ENCODE data around the gene TAOK1. TPM values are rescaled to one million over a fixed set of nuclear protein-coding genes. Genes with fewer than 3 reads are reported as not detected.

Gene TAOK1
- total and polyA plus RNA-seq, 2 of the 13 experiments (the other 11 are each of a cell fraction or from before 2014, with no cell fraction given) = 14.1 to 23.0 TPM

DNA sequence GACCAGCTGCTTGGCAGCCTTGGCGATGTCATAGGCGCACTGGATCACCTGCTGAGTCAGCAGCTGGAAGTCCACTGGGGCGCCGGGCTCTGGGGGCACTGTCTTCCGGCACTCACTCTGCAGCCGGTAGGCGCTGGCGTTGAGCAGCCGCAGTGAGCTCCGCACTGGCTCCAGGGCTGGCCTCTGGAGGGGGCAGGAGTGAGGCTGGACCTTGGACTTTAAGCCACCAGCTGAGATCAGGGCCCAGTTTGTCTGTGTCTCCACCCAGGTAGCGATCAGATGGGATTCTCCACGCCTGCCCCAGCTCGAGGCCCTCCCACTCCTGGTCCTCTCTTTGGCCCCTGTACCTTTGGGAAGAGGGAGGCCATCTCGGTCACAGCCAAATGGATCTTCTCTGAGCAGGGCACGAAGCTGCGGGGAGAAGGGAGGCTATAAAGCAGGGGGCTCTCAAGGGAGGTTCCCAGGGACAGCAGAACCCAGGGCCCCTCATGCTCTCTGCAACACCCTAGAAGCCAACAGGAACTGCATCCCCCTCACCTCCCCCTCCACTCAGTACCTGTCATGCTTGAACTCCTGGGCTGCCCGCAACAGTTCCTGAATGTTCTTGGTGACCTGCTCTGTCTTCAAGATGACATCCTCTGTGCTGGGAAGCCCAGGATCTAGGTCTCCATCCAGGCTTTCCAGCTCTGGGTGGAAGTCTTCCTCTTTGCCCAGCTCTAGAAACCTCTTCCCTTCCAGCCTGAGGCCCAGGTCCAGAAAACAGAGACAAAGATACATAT is 184.8 kb downstream of the TAOK1 start (continued):
- TF ChIP-seq NFRKB (IDR thresholded peaks at IDR 0.05) (no peak), DPF2 (CRISPR knock-in tag; IDR thresholded peaks at IDR 0.05; ENCODE audit: borderline replicate concordance, low read depth) (peak; percentile 67; the same call in 1 of the 2 replicates), ZNF614 (CRISPR knock-in tag; IDR thresholded peaks at IDR 0.05; ENCODE audit: borderline replicate concordance) (peak; percentile 72; the same call in 1 of the 2 replicates), ISX (CRISPR knock-in tag; conservative IDR thresholded peaks at IDR 0.05) (no peak), ZNF549 (CRISPR knock-in tag; IDR thresholded peaks at IDR 0.05) (no peak), TARDBP (CRISPR knock-in tag; IDR thresholded peaks at IDR 0.05) (peak; percentile 90), ZNF10 (CRISPR knock-in tag; IDR thresholded peaks at IDR 0.05; ENCODE audit: borderline replicate concordance, low read depth) (no peak), THYN1 (CRISPR knock-in tag; IDR thresholded peaks at IDR 0.05; ENCODE audit: borderline replicate concordance, low read depth) (no peak), SKI (IDR thresholded peaks at IDR 0.05; ENCODE audit: partially characterized antibody) (peak; percentile 80), KLF15 (CRISPR knock-in tag; IDR thresholded peaks at IDR 0.05; ENCODE audit: borderline replicate concordance) (no peak), NFE2 (CRISPR knock-in tag; IDR thresholded peaks at IDR 0.05) (no peak), KLF11 (CRISPR knock-in tag; IDR thresholded peaks at IDR 0.05) (no peak), ZNF569 (CRISPR knock-in tag; IDR thresholded peaks at IDR 0.05; ENCODE audit: borderline replicate concordance) (no peak), NFKB2 (CRISPR knock-in tag; IDR thresholded peaks at IDR 0.05; ENCODE audit: borderline replicate concordance) (no peak), ATF1 (CRISPR knock-in tag; IDR thresholded peaks at IDR 0.05) (no peak), TCF7 (IDR thresholded peaks at IDR 0.05; ENCODE audit: low read depth) (no peak), SNAI1 (CRISPR knock-in tag; IDR thresholded peaks at IDR 0.05; ENCODE audit: borderline replicate concordance) (no peak), ZNF891 (CRISPR knock-in tag; IDR thresholded peaks at IDR 0.05) (no peak), ZNF644 (CRISPR knock-in tag; IDR thresholded peaks at IDR 0.05; ENCODE audit: low read depth) (0 out of 2 replicates have a peak, but pooled peaks have one; percentile 50), KDM1A (CRISPR knock-in tag; IDR thresholded peaks at IDR 0.05) (no peak; the same call in 1 of the 2 replicates), KDM4B (CRISPR knock-in tag; IDR thresholded peaks at IDR 0.05) (0 out of 2 replicates have a peak, but pooled peaks have one; percentile 55), ZNF556 (CRISPR knock-in tag; IDR thresholded peaks at IDR 0.05; ENCODE audit: borderline replicate concordance) (peak; percentile 84; the same call in 1 of the 2 replicates), ZNF780A (CRISPR knock-in tag; IDR thresholded peaks at IDR 0.05) (no peak), ZNF451 (CRISPR knock-in tag; IDR thresholded peaks at IDR 0.05) (no peak), MBNL3 (CRISPR knock-in tag; conservative IDR thresholded peaks at IDR 0.05) (no peak), ZNF839 (CRISPR knock-in tag; IDR thresholded peaks at IDR 0.05; ENCODE audit: borderline replicate concordance) (no peak), TOE1 (CRISPR knock-in tag; IDR thresholded peaks at IDR 0.05) (no peak), ZBTB21 (CRISPR knock-in tag; IDR thresholded peaks at IDR 0.05) (no peak)
- TF ChIP-seq, protein P1, sequence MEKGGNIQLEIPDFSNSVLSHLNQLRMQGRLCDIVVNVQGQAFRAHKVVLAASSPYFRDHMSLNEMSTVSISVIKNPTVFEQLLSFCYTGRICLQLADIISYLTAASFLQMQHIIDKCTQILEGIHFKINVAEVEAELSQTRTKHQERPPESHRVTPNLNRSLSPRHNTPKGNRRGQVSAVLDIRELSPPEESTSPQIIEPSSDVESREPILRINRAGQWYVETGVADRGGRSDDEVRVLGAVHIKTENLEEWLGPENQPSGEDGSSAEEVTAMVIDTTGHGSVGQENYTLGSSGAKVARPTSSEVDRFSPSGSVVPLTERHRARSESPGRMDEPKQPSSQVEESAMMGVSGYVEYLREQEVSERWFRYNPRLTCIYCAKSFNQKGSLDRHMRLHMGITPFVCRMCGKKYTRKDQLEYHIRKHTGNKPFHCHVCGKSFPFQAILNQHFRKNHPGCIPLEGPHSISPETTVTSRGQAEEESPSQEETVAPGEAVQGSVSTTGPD (CRISPR knock-in tag; IDR thresholded peaks at IDR 0.05) = peak; percentile 34; the same call in 1 of the 2 replicates
- TF ChIP-seq, protein P2, sequence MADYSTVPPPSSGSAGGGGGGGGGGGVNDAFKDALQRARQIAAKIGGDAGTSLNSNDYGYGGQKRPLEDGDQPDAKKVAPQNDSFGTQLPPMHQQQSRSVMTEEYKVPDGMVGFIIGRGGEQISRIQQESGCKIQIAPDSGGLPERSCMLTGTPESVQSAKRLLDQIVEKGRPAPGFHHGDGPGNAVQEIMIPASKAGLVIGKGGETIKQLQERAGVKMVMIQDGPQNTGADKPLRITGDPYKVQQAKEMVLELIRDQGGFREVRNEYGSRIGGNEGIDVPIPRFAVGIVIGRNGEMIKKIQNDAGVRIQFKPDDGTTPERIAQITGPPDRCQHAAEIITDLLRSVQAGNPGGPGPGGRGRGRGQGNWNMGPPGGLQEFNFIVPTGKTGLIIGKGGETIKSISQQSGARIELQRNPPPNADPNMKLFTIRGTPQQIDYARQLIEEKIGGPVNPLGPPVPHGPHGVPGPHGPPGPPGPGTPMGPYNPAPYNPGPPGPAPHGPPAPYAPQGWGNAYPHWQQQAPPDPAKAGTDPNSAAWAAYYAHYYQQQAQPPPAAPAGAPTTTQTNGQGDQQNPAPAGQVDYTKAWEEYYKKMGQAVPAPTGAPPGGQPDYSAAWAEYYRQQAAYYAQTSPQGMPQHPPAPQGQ (CRISPR knock-in tag; IDR thresholded peaks at IDR 0.05; ENCODE audit: borderline replicate concordance) = no peak

All from HepG2 (cell line).